Effector CD8-positive, alpha-beta T cell (primary cell): Measurements from ENCODE around the gene MADCAM1.

Source experiments
- DNase-seq: peaks from one replicate; lab custom pipeline; 2025; lab: John Stamatoyannopoulos, UW

Gene MADCAM1

DNA sequence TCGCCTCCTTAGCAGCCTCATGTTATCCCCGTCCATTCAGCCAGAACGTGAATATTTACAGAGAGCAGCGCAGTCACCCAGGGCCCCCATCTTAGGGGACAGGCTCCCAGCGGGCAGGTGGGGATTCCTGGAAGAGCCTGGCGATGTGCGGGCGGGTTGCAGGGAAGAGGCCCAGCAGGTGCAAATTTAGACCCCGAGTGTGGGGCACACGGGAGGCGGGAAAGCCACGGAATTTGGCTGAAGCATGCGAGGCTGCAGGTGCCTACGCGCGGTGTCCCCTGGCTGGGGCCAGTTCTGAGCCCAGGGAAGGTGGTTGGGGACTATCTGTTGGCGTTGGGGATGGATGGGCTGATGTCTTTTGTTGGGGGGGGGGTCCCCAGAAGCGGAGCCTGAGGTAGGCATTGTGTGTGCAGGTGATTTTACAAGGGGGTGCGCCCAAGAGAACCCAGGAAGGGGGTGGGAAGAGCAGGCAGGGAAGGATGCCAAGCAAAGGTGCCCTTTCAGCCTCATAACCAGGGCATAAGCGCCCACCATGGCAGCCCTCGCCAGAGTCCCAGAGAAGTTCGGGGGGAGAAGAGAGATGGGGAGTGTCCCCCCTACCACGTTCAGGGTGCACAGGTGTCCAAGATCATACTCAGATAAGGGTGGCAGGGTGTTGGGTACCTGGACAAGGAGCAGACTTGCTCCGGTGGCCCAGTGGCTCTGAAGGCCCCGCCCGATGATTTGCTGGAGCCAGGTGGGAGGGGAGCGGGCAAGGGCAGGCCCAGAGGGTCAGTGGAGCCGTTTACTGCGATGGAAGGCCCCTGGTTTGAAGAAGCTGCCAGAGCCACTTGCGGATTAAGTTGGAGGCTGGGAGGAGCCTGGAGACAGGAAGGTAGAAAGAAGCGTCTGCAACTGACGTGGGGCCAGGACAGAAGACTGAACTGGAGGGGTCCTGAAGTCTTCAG, 12.2 kb downstream of the MADCAM1 start:
- no peak for DNase-seq

DNA sequence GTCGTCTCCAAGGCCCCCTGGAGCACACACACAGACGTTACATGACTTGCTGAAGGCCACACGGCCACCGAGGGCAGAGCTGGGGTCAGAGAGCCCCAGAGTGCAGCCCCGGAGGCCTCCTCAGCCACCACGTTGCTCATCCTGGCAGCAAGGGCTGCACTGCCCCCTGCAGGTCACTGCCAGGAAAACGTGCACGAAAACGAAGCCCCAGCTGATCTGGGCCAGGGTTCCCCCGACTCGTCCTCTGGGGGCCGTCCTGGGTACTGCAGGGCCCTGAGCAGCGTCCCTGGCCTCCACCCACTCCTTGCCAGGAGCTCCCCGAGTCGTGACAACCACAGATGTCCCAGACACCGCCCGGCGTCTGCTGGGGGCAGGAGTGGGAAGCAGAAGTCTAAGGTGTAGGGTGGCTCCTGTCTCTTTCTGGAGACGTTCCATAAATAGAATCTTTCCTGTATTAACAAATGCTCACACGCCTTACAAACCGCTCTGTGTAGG, 14.4 kb downstream of the MADCAM1 start:
- peak; percentile 84 for DNase-seq

GRCh38 chr19:511101-511851, 15.0 kb downstream of the MADCAM1 start:
- peak; percentile 83 for DNase-seq

DNA sequence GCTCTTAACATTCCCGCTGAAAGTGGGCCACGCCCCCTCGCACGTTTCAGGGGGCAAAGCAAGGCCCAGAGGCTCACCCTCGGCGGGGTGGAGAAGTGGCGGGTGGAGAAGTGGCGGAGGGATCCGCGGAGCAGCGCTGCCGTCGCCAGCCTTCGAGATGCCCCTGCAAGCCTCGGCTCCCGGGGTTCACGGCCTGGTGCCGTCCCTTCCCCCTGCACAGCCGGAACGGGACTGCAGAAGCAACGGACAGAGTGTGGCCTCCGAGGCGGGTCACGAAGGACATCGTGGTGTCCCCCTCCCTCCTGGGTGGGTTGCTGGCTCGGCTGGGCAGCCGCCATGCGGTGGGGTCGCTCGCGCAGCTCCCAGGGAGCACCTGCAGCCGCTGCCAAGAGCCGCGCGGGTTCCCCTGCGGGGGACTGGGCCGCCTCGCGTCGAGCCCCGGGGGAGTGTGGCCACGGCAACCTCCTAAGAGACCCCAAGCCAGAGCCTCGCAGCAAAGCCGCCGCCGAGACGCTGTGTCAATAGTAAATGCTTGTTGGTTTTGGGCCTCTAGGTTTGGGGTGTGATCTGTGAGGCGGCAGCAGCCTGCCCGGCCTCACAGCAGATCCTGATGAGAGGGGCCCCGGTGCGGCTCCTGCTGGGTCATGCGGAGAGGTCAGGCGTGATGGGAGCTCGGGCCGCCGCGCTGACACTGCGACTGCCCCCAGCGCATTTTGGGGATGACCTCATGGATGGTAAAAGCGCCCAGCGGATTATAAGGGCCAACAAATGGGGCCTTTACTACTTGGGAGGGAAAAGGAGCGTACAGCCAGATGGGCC, 16.5 kb downstream of the MADCAM1 start:
- DNase-seq = no peak

DNA sequence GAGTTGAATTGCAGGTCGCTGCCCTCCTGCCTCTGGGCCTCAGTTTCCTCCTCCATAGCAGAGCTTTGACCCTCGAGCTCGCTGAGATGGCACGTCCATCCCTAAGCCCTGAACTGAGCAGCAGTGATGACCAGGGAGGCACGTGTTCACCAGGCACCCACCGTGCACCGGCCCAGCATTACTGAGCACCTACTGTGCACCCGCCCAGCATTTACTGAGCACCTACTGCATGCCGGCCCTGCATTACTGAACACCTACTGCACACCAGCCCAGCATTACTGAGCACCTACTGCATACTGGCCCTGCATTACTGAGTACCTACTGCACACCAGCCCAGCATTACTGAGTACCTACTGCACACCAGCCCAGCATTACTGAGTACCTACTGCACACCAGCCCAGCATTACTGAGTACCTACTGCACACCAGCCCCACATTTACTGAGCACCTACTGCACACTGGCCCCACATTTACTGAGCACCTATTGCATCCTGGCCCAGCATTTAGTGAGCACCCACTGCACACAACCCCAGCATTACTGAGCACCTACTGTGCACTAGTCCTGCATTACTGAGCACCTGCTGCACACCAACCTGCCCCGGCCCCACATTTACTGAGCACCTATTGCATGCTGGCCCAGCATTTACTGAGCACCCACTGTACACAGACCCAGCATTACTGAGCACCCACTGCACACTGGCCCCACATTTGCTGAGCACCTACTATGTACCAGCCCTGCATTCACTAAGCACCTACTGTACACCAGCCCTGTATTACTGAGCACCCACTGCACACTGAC, 17.3 kb downstream of the MADCAM1 start:
- DNase-seq = no peak

DNA sequence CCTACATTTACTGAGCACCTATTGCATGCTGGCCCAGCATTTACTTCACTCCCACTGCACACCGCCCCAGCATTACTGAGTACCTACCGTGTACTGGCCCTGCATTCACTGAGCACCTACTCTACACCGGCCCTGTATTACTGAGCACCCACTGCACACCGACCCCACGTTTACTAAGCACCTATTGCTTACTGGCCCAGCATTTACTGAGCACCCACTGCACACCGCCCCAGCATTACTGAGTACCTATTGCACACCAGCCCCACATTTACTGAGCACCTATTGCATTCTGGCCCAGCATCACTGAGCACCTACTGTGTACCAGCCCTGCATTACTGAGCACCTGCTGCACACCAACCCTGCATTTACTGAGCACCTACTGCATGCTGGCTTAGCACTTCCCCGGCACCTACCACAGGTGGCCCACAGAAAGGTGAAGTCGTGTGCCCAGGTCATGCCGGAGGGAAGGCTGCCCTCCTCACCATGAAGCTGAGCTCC, 17.9 kb downstream of the MADCAM1 start:
- no peak for DNase-seq

DNA sequence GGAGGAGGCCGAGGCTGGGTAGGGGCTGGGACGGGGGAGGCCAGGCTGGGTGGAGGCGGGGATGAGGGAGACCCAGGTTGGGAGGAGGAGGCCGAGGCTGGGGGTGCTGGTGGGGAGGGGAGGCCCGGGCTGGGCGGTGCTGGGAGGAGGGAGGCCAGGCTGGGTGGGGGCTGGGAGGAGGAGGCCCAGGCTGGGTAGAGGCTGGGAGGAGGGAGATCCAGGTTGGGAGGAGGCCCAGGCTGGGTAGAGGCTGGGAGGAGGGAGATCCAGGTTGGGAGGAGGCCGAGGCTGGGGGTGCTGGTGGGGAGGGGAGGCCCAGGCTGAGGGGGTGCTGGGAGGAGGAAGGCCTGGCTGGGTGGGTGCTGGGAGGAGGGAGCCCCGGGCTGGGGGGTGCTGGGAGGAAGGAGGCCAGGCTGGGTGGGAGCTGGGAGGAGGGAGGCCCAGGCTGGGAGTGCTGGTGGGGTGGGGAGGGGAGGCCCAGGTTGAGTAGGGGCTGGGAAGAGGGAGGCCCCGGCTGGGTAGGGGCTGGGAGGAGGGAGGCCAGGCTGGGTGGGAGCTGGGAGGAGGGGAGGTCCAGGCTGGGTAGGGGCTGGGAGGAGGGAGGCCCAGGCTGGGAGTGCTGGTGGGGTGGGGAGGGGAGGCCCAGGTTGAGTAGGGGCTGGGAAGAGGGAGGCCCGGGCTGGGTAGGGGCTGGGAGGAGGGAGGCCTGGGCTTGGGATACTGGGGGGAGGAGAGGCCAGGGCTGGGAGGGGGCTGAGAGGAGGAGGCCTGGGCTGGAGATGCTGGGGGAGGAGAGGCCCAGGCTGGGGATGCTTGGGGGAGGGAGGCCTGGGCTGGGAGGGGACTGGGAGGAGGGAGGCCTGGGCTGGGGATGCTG, 21.7 kb downstream of the MADCAM1 start:
- no peak for DNase-seq

DNA sequence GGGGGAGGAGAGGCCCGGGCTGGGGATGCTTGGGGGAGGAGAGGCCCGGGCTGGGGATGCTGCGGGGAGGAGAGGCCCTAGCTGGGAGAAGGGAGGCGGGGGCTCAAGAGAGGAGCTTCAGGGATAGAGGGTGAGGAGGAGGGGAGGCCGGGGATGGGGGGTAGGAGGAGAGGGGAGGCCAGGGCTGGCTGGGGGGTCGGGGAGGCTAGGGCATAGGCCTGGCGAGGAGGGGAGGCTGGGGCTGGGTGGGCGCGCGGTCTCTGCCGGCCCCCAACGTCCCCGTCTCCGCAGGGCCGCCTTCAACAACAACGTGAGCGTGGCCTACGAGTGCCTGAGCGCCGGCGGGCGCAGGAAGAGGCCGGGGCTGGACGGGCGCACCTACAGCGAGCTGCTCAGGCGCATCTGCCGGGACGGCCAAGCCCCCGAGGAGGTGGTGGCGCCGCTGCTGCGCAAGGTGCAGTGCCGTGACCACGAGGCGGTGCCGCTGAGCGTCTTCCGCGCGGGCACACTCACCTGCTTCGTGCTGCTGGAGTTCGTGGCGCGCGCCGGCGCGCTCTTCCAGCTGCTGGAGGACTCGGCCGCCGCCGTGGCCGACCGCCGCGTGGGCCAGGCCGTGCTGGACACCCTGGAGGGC, 22.4 kb downstream of the MADCAM1 start:
- peak; percentile 27 for DNase-seq

DNA sequence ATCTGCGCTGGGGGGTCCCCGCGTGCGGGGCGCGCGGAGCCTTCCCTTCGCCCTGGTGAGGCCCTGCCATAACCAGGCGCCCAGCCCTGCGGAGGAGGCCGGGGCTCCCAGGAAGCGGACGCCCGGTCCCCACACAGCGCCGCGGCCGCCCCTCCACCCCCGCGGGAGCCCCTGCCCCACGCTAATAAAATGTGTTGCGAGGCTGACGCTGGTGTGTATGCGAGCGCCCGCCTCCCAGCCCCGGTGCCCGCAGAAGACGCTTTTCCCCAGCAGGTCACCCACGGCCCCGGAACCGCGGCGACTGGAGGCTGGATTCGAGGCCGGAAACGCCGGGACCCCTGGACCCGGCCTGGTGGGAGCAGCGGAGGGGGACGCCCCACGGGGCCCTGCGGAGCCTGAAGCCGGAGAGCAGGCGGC, 23.2 kb downstream of the MADCAM1 start:
- no peak for DNase-seq

DNA sequence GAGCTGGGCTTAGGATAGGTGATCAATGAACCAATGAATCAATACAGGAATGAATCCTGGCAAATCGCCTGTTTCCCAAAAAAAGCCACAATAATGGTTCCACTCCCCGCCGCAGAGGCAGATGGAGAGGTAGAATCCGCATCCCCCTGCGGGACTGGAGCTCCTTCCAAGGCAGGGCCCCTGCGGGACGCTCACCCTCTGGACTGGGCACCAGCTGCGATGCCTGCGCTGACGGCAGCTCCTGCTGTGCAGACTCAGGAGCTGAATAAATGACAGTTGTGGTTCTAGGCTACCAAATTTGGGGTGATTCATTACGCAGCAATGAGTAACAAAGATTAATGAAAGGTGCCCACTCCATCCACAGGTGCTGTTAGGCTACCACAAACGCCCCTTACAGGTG, 26.4 kb downstream of the MADCAM1 start:
- no peak for DNase-seq

DNA sequence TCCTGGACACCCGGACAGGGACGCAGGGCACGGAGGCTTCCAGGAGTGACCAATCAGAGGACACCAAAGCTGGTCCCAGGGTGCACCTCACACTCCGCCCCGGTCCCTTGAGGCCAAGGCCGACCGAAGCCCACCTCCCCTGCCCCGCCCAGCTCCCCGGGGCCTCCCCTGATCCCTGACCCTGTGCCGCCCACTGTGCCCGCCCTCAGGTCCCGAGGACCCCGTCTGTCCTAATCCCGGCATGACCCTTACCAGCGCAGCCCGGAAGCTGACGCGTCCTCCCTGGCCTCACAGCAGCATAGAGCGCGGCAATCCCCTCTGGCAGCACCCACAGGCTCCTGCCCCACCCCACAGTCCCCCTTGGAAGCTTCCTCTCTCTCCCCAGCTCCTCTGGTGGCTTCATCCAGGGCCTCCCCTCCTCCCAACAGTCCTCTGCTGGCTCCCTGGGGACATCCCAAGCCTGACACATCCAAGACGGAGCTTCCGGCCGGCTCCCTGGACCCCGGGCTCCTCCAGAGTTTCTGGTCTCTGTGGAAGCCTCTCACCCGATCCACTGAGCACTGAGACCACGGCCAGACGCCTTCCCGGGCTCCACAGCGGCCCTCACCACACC, 27.9 kb downstream of the MADCAM1 start:
- no peak for DNase-seq

GRCh38 chr19:525029-525428, 28.7 kb downstream of the MADCAM1 start:
- no peak for DNase-seq

DNA sequence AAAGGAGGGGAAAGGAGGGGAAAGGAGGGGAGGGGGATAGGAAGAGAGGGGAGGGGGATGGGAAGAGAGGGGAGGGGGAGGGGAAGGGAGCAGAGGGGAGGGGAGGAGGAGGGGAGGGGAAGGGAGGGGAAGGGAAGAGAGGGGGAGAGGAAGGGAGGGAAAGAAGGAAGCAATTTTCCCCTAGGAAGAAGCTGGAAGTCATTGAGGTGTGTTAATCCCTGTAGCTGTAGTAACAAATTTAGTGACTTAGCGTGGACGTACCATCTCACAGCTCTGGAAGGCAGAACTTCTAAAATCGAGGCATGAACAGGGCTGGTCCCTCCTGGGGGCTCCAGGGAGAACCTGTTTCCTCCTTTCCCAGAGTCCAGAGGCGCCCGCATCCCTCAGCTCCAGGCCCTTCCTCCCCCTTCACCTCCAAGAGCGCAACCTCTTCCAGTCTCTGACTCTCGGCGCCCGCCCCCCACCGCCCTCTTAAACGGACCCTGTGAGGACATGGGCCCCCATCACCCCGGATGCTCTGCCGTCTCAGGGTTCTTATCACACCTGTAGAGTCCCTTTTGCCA, 29.7 kb downstream of the MADCAM1 start:
- no peak for DNase-seq

- DNase-seq = no peak
Measured at GRCh38 chr19:530134-531008, 34.1 kb downstream of the MADCAM1 start.

DNA sequence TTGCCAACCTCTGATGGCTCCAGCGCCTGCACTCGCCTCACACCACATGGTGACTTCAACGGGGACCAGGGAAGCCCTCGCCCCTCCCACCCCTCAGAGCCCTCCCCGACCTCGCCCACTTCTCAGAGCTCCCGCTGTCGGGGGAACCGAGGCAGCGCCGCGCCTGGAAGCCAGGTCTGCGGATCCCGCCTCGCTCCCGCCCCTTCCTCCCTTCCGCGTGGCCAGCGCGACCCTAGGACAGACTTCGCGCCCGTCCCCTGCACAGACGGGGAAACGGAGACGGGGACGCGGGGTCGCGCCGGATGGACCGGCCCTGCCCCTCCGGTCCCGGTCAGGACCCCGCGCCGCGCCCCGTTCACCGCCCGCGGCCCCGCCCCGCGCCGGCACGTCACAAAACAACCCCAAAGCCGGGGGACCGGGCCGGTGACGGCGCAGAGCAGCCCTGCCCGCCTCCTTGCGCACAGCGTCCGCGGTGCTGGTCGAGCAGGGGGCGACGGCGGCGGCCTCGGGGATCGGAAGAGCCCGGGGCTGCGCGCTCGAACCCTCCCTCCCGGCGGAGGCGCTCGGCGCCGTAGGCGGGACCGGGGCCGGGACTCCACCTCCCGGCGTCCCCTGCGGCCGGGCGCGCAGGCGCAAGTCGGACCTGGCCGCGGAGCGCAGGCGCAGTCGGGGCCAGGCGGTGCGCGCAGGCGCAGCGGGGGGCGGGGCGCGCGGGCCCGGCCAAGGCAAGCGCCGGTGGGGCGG, 34.9 kb downstream of the MADCAM1 start:
- DNase-seq = peak; percentile 82

DNA sequence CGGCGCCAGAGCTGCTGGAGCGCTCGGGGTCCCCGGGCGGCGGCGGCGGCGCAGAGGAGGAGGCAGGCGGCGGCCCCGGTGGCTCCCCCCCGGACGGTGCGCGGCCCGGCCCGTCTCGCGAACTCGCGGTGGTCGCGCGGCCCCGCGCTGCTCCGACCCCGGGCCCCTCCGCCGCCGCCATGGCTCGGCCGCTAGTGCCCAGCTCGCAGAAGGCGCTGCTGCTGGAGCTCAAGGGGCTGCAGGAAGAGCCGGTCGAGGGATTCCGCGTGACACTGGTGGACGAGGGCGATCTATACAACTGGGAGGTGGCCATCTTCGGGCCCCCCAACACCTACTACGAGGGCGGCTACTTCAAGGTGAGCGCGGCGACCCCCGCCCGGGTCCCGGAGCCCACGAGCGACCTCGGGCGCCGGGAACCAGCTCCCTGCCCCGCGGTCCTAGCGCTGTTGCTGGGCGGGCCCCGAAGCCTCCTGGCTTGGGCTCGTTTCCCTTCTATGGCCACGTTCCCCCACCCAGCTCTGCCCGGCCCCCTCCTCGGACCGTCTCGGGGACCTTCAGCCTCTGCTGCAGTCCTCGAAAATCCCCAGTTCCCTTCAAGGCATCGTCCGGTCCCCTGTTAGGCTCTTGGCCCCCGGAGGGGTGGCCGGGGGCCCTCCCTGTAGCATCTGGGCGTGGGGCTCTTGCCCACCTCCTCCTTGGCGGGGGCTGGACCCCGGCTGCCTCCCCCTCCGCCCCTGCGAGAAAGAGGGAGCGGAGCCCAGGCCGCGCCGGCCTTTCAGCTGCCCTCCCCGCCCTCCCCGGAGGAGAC, 35.7 kb downstream of the MADCAM1 start, which contains the start of gene CDC34:
Gene CDC34 (plus strand): TSS at position 8 of the 808 bp plus-strand sequence. CDS start 172 bp downstream, at position 180.
- DNase-seq = no peak
